ENCODE measurements around the gene FAM174C.

GRCh38 chr19:1274081-1274851 is 1.1 kb upstream of the FAM174C start:
- TF ChIP-seq ZFX (IDR thresholded peaks at IDR 0.05; ENCODE audit: borderline replicate concordance) = no peak
- TF ChIP-seq CTCF (IDR thresholded peaks at IDR 0.05) = no peak
